ENCODE measurements around the gene LDLRAD4. TPM values are rescaled to one million over a fixed set of nuclear protein-coding genes. Genes with fewer than 3 reads are reported as not detected.

LDLRAD4 gene
- total RNA-seq, 2 donors from 2014 or later: 33.1 to 41.2 TPM

- no peaks in the 10 kb centered on the region for H3K9me3 ChIP-seq
- no peaks in the 10 kb centered on the region for H3K36me3 ChIP-seq
- peak overlapping the region; percentile 70 to 85 for H3K27ac ChIP-seq
- DNase-seq (ENCODE audit: low spot score): no peak
- TF ChIP-seq CTCF (IDR thresholded peaks at IDR 0.05): no peak
- peaks cover 0 to 97% of the 10 kb centered on the region in 2 donors for H3K4me1 ChIP-seq
- H3K27me3 ChIP-seq: no peaks in the 10 kb centered on the region
- no peak overlapping the region for H3K4me3 ChIP-seq
Measured at GRCh38 chr18:13269521-13270011, 51.0 kb downstream of the LDLRAD4 start.

- Histone ChIP-seq H3K9me3 (no peaks in the 10 kb centered on the region), H3K4me3 (no peak overlapping the region), H3K36me3 (no peaks in the 10 kb centered on the region), H3K4me1 (peaks cover 0 to 93% of the 10 kb centered on the region in 2 donors), H3K27me3 (no peaks in the 10 kb centered on the region), H3K27ac (peak overlapping the region in 1 of 2 donors; percentile 85)
- TF ChIP-seq CTCF (IDR thresholded peaks at IDR 0.05): no peak
- peak; percentile 57 for DNase-seq (ENCODE audit: low spot score)
Measured at GRCh38 chr18:13270279-13270855, 51.8 kb downstream of the LDLRAD4 start.

GRCh38 chr18:13271302-13271911 lies 52.8 kb downstream of the LDLRAD4 start:
- DNase-seq (ENCODE audit: low spot score): peak; percentile 74
- H3K4me3 ChIP-seq: no peak overlapping the region

GRCh38 chr18:13272416-13272815 lies 53.9 kb downstream of the LDLRAD4 start:
- no peak for DNase-seq (ENCODE audit: low spot score)
- H3K4me1 ChIP-seq: peaks cover 0 to 85% of the 10 kb centered on the region in 2 donors
- no peak overlapping the region for H3K4me3 ChIP-seq
- H3K36me3 ChIP-seq: no peaks in the 10 kb centered on the region
- H3K9me3 ChIP-seq: no peaks in the 10 kb centered on the region
- no peaks in the 10 kb centered on the region for H3K27me3 ChIP-seq
- H3K27ac ChIP-seq: peak overlapping the region; percentile 68 to 85
- TF ChIP-seq CTCF (IDR thresholded peaks at IDR 0.05): no peak

More at GRCh38 chr18:13271302-13271911, 52.8 kb downstream of the LDLRAD4 start:
- H3K36me3 ChIP-seq: no peaks in the 10 kb centered on the region
- no peak for TF ChIP-seq CTCF (IDR thresholded peaks at IDR 0.05)
- H3K27me3 ChIP-seq: no peaks in the 10 kb centered on the region
- no peaks in the 10 kb centered on the region for H3K9me3 ChIP-seq
- peaks cover 0 to 85% of the 10 kb centered on the region in 2 donors for H3K4me1 ChIP-seq
- H3K27ac ChIP-seq: peak overlapping the region; percentile 74 to 85

GRCh38 chr18:13273800-13274199 lies 55.2 kb downstream of the LDLRAD4 start:
- Histone ChIP-seq H3K4me1 (peaks cover 0 to 71% of the 10 kb centered on the region in 2 donors), H3K36me3 (no peaks in the 10 kb centered on the region), H3K27ac (peak overlapping the region in 1 of 2 donors; percentile 37), H3K4me3 (no peak overlapping the region), H3K27me3 (no peaks in the 10 kb centered on the region), H3K9me3 (no peaks in the 10 kb centered on the region)
- DNase-seq (ENCODE audit: low spot score): no peak
- no peak for TF ChIP-seq CTCF (IDR thresholded peaks at IDR 0.05)
